Liver (tissue), 9 donors: ENCODE measurements around the gene ALG5. TPM values are rescaled to one million over a fixed set of nuclear protein-coding genes. Genes with fewer than 3 reads are reported as not detected.
A peak's percentile ranks its signal among the peaks of the same experiment; 100 is the strongest.

Experiments used
- DNase-seq: peaks from one replicate; pipeline ENCODE4 v3.0.0-alpha.2; 2017; ENCODE audit warnings: low spot score
- H3K27ac ChIP-seq, 2 donors: one replicate each; pipeline ENCODE4 v1.7.0; 2013; ENCODE audit warnings: inconsistent platforms in 2 of 2, low read length in 2 of 2, control low read depth in 1 of 2, low read depth in 1 of 2, mild to moderate bottlenecking in 1 of 2
- H3K27me3 ChIP-seq, 4 donors: one replicate each; pipeline versions ENCODE4 v1.6.1 to v1.7.0; 2013; ENCODE audit warnings: low read length in 3 of 4, inconsistent platforms in 1 of 4, mild to moderate bottlenecking in 1 of 4, moderate library complexity in 1 of 4; ENCODE audit not compliant: control insufficient read depth in 4 of 4, insufficient read depth in 4 of 4
- H3K36me3 ChIP-seq, 4 donors: one replicate each; pipeline versions ENCODE4 v1.6.1 to v1.7.0; 2013; ENCODE audit warnings: low read length in 3 of 4, mild to moderate bottlenecking in 3 of 4, low read depth in 1 of 4, moderate library complexity in 1 of 4; ENCODE audit not compliant: control insufficient read depth in 4 of 4, insufficient read depth in 3 of 4
- H3K4me1 ChIP-seq, 4 donors: one replicate each; pipeline versions ENCODE4 v1.6.1 to v1.7.0; 2013; ENCODE audit warnings: low read length in 3 of 4, mild to moderate bottlenecking in 3 of 4, moderate library complexity in 1 of 4; ENCODE audit not compliant: control insufficient read depth in 4 of 4, insufficient read depth in 4 of 4
- H3K4me3 ChIP-seq, 3 donors: one replicate each; pipeline versions ENCODE4 v1.6.1 to v1.7.0; 2013; ENCODE audit warnings: low read length in 3 of 3, control low read depth in 1 of 3, low read depth in 1 of 3, mild to moderate bottlenecking in 1 of 3
- H3K9ac ChIP-seq, 2 donors: one replicate each; pipeline ENCODE4 v1.7.0; 2013; ENCODE audit warnings: low read length in 2 of 2, mild to moderate bottlenecking in 2 of 2, moderate library complexity in 2 of 2, control low read depth in 1 of 2, low read depth in 1 of 2
- H3K9me3 ChIP-seq, 4 donors: one replicate each; pipeline versions ENCODE4 v1.6.1 to v1.7.0; 2013; ENCODE audit warnings: low read length in 3 of 4; ENCODE audit not compliant: control insufficient read depth in 4 of 4
- ATF3 ChIP-seq: IDR thresholded peaks from 2 replicates; pipeline ENCODE4 v1.6.1; 2016; ENCODE audit warnings: antibody characterized with exemption
- CTCF ChIP-seq: fragments of 150-350 bp; IDR thresholded peaks from 2 replicates; pipeline ENCODE4 v1.5.1; 2017; ENCODE audit warnings: improper control_type of control experiment, low read depth, low read length; ENCODE audit not compliant: missing input control
- EGR1 ChIP-seq, 2 donors: IDR thresholded peaks; 2 replicates each; pipeline ENCODE4 v1.6.1; 2016 to 2018; ENCODE audit warnings: antibody characterized with exemption in 2 of 2, low read depth in 2 of 2
- FOXA1 ChIP-seq: IDR thresholded peaks from 2 replicates; pipeline ENCODE4 v1.6.1; 2016; ENCODE audit warnings: antibody characterized with exemption
- FOXA2 ChIP-seq: IDR thresholded peaks from 2 replicates; pipeline ENCODE4 v1.6.1; 2016; ENCODE audit warnings: antibody characterized with exemption
- GABPA ChIP-seq, 2 donors: IDR thresholded peaks in 1 of 2; conservative IDR thresholded peaks in 1 of 2; 2 replicates each; pipeline ENCODE4 v1.6.1; 2016; ENCODE audit warnings: antibody characterized with exemption in 2 of 2, mild to moderate bottlenecking in 1 of 2, moderate library complexity in 1 of 2
- HNF4A ChIP-seq, 2 donors: conservative IDR thresholded peaks; 2 replicates each; pipeline ENCODE4 v1.6.1; 2016; ENCODE audit warnings: antibody characterized with exemption in 2 of 2, mild to moderate bottlenecking in 2 of 2
- JUND ChIP-seq, 2 donors: IDR thresholded peaks; 2 replicates each; pipeline ENCODE4 v1.6.1; 2016; ENCODE audit warnings: antibody characterized with exemption in 2 of 2
- MAX ChIP-seq: IDR thresholded peaks from 2 replicates; pipeline ENCODE4 v1.6.1; 2016; ENCODE audit warnings: antibody characterized with exemption
- NR2F2 ChIP-seq: IDR thresholded peaks from 2 replicates; pipeline ENCODE4 v1.6.1; 2016; ENCODE audit warnings: antibody characterized with exemption
- RAD21 ChIP-seq, 2 donors: IDR thresholded peaks; 2 replicates each; pipeline ENCODE4 v1.6.1; 2016; ENCODE audit warnings: antibody characterized with exemption in 2 of 2, mild to moderate bottlenecking in 2 of 2
- REST ChIP-seq: IDR thresholded peaks from 2 replicates; pipeline ENCODE4 v1.6.1; 2016; ENCODE audit warnings: antibody characterized with exemption, mild to moderate bottlenecking
- SP1 ChIP-seq: IDR thresholded peaks from 2 replicates; pipeline ENCODE4 v1.6.1; 2018; ENCODE audit warnings: antibody characterized with exemption, mild to moderate bottlenecking
- YY1 ChIP-seq: IDR thresholded peaks from 2 replicates; pipeline ENCODE4 v1.6.1; 2016; ENCODE audit warnings: antibody characterized with exemption, mild to moderate bottlenecking
- ZBTB33 ChIP-seq: IDR thresholded peaks from 2 replicates; pipeline ENCODE4 v1.6.1; 2016; ENCODE audit warnings: antibody characterized with exemption
- WGBS: extraction: QIAGEN DNeasy Blood & Tissue Kit; methylation state at CpG from one replicate; pipeline ENCODE4 v1.1.7; 2013; 5-methylcytosine and 5-hydroxymethylcytosine counted together
- polyA plus RNA-seq, 2 donors: library from polyadenylated mRNA; stranded (reverse) in 1 of 2; unstranded in 1 of 2; fragments of 200-250 nt in 1 of 2; fragments of >200 nt in 1 of 2; fragmentation: Nextera tagmentation in 1 of 2; extraction: Ambion mirVana in 1 of 2; gene quantifications; one replicate each; pipeline versions ENCODE4 v1.2.1 to v1.2.3, GENCODE V29; 2013 to 2015
- total RNA-seq, 2 donors: library from RNA; depleted of rRNA; stranded (reverse); fragments of >200 nt; gene quantifications; one replicate each; pipeline ENCODE4 v1.2.3, GENCODE V29; 2014
- donor health status: healthy.
- donor health status: healthy.
- donor health status: healthy.
- donor health status: healthy.
- donor health status: healthy.

The ALG5 gene
- total and polyA plus RNA-seq, 4 donors = 20.7 to 60.1 (median 37.5) TPM

- TF ChIP-seq MAX = no peak
Measured at GRCh38 chr13:36986462-36987240, 12.5 kb downstream of the ALG5 start (continued).

GRCh38 chr13:36981156-36981743, 17.9 kb downstream of the ALG5 start:
- no peak overlapping the region for H3K4me3 ChIP-seq
- H3K36me3 ChIP-seq = peaks cover 5 to 34% (median 28%) of the 10 kb centered on the region in 4 donors
- H3K9ac ChIP-seq = no peak overlapping the region
- no peaks in the 10 kb centered on the region for H3K27me3 ChIP-seq
- DNase-seq = no peak
- H3K4me1 ChIP-seq = no peaks in the 10 kb centered on the region
- H3K9me3 ChIP-seq = no peaks in the 10 kb centered on the region
- TF ChIP-seq CTCF = peak; percentile 40
- TF ChIP-seq YY1 = no peak
- TF ChIP-seq RAD21 (IDR thresholded peaks at IDR 0.05) = peak; percentile 65 to 73
- 35% methylated on average over 6 of the region's 6 CpGs for WGBS
- H3K27ac ChIP-seq = no peak overlapping the region

GRCh38 chr13:36979361-36980050, 19.6 kb downstream of the ALG5 start:
- TF ChIP-seq FOXA2 (no peak), NR2F2 (no peak), CTCF (no peak), EGR1 (IDR thresholded peaks at IDR 0.05; ENCODE audit: low read depth in 2 of 2) (no peak), FOXA1 (no peak), GABPA (IDR thresholded peaks at IDR 0.05 in 1 of 2, conservative IDR thresholded peaks at IDR 0.05 in 1 of 2) (no peak), JUND (IDR thresholded peaks at IDR 0.05) (no peak), HNF4A (conservative IDR thresholded peaks at IDR 0.05) (no peak), MAX (no peak), YY1 (no peak), ZBTB33 (no peak), REST (no peak), SP1 (no peak), RAD21 (IDR thresholded peaks at IDR 0.05) (no peak), ATF3 (no peak)
- 92% methylated on average over 7 of the region's 7 CpGs for WGBS
- Histone ChIP-seq H3K4me3 (no peak overlapping the region), H3K27ac (no peak overlapping the region), H3K36me3 (peaks cover 7 to 30% (median 17%) of the 10 kb centered on the region in 4 donors), H3K4me1 (no peaks in the 10 kb centered on the region), H3K27me3 (no peaks in the 10 kb centered on the region), H3K9me3 (no peaks in the 10 kb centered on the region), H3K9ac (no peak overlapping the region)
- no peak for DNase-seq
